ENCODE measurements around the gene SGPL1.

The SGPL1 gene

DNA sequence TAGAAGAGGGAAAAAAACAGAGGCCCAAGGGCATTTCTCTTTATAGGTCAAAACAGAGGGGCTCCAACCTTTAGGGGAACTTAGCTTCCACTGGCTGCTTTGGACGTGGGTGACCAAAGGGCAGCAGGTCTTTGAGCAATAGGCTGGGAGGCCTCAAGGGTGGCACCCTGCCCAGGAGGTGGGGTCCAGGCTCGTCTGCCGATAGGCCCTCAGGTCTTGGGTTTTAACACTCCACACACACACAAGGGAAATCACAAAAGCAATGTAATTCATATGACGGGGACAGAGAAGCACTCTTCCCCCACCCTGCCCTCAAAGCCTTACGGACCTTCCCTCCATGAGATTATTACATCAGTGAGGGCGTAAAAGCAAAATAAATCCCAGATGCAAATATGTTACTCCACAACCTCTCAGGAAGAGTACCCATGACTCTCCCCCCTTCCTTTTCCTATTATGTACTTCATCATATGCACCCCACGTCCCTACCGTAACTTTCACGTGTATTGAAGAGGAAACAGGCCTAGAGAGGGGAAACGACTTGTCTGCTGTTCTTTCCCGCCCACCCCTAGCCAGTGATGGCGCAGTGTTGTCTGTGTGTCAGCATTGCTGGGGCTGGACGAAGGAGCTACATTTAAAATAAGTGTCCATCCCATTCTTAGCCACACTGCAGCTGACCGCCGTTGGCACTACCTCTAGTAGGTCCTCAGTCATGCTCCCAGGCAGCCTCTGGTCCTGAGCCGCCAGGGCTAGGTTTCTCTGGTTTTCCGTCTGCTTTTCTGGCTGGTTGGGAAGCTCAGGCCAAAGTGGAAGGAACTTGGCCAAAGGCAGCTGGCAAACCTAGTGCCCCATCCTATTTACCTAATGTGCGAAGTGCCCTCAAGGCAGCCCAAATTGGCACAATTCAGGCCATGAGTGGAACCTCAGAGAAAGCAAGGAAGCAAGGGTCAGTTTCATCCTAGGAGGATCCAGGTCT, 70.5 kb downstream of the SGPL1 start:
- no peak for DNase-seq

GRCh38 chr10:70886921-70887665, 71.3 kb downstream of the SGPL1 start:
- no peak for DNase-seq

DNA sequence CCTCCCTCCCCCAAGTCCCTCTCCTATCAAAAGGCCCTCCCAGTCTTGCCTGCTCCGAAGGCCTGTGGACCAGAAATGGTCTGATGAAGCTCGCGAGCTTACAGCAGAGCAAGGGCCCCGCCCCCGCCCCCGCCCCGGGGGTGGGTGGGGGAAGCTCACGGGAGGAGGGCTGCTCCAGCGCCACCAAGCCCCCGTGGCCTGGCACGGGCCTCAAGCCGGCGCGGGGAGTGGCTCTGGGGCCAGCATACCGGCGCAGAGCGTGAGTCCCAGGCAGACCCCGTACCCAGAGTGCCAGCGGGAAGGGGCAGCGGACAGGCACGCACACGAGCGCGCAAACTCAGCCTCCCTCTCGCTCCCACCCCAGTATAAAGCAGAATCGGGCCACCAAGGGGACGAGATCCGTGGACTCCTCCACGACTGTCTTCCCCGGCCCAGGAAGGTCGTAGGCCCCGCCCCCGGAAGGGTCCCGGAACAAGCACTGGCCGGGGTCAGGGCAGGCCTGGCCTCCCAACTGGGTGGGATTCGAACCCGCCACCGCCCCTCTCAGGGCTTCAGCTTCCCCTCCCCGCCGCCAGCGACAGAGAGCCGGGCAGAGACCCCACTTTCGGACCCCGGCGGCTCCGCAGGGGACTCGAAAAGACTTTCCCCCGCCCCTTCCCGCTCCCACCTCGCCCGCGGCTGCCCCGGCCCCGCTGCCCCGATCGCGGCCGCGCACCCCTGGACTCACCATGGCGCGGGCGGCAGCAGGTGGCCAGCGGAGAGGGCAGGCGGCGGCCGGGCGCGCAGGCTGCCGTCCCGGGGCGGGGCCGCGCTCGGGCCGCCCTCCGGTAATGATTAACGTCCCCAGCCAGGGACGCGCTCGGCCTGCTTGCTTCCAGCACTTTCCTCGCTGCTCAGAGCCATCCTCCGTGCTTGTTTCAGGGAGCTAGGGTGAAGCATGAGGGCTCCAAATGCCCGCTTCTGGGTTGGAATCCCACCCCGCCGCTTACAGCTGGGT, 72.4 kb downstream of the SGPL1 start, which contains the start of gene PCBD1:
Gene PCBD1, minus strand, starts transcription at position 762 of the 997 bp plus-strand sequence. Its CDS starts 32 bp downstream, at position 730.
- DNase-seq, result peak; percentile 85

DNA sequence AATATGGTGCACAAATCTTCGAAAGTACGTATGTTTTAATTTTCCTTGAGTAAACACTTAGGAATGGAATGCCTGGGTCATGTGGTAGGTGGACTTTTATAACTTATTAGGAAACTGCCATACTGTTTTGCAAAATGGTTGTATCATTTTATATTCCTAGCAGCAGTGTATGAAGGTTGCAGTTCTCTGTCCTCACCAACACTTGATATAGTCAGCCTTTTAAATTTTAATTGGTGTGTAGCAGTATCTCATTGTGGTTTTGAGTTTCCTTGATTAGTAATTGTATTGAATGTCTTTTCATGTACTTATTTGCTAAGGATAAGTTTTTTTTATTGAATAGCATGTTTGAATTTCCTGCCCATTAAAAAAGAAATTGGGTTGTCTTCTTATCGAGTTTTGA, 73.5 kb downstream of the SGPL1 start:
- no peak for DNase-seq

DNA sequence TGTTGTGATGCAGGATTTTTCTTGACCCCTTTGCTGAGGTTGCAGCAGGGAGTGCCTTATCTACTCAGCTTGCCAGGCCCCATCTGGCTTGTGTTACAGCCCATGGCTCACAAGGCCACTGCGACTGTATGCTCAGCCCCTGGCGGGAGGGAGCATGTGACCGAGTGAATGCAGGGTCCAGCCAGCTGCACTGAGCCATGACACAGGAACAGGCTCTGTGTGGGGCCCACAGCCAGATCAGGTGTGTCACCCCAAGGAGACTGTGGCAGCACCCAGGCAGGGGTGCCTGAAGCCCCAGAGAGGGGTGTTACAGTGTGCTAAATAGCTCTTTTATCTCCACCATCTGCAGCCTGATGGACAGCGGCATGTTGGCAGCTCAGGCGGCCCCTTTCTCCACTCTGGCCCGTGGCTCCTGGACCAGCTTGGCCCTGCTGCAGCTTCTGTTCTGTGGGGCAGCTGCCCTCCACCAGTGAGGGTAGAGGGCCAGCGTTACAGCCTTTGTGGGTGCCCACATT, 75.2 kb downstream of the SGPL1 start:
- no peak for DNase-seq

- no peak for DNase-seq
Observed at GRCh38 chr10:70891627-70892026, 75.9 kb downstream of the SGPL1 start.

GRCh38 chr10:70892631-70893030, 76.9 kb downstream of the SGPL1 start:
- DNase-seq, result no peak

DNA sequence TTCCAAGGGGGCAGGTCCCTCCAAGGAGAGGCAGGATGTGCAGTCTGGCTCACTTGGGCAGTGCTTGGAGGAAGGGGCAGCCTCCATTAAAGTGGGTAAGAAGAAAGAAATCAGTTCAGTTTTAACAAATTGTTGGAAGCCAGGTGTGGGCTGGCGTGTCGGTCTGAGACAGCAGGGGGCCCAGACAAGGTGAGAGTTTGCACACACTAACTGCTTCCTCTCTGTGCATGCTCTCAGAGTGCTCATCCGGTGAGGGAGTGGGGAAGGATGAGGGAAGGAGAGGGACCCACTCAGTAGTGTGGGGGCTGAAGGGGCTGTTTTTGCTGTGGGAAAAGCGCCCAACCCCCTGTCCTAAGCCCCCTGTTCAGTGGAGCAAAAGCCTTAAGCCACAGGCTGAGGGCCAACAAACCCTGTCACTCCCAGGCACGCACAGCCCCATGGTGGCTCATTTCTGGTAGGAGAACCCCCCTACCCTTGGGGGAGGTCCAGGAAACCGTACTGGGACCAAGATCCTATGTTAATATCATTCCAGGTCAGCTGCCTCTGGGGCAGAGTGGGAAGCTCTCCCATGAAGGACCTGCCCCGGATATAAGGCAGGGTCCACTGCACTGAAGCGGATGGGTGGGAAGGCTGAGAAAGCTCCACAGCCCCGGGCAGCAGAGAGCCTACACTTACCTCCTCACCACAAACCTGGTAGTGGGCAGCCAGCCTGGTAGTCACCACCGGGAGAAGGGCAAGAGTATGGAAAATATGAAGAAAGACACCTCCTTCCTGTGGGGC, 77.7 kb downstream of the SGPL1 start:
- no peak for DNase-seq

GRCh38 chr10:70894416-70894815, 78.7 kb downstream of the SGPL1 start:
- DNase-seq, result no peak

DNA sequence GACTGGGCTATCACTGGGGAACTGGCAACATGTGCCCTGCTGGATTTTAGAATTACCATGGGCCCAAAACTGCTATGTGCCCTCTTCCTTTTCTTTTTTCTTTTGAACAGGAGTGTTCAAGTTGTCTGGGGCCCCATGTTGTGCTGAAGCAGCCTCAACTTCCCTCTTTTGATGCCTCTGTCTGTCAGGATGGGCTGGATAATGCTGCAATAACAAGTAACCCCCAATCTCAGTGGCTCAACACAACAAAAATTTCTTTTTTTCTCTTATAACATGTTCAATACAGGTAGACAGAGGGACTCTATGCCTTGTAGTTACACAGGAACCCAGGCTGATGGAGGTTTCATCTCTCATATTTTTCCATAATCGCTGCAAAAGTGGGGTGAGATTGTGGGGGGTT, 80.8 kb downstream of the SGPL1 start:
- DNase-seq, result no peak

DNA sequence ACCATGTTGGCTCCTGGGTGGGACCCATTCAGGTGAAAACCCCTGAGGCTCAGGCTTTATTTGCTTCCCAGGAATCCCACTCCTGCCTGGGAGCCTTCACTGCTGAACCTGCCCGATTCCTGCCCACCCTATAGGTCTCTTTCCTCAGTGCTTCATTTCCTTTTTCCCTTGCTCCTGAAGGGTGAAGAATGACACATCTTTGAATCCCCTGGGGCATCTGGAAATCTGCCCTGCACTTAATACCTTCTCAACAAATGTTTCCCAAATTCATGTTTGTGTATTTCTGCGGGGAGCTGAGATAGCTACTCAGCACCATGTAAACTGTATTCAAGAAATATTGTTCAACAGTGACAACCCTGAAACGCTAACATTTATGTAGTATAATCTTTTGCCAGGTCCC, 82.9 kb downstream of the SGPL1 start:
- DNase-seq, result no peak

GRCh38 chr10:70899096-70899495, 83.3 kb downstream of the SGPL1 start:
- no peak for DNase-seq

- no peak for DNase-seq
Observed at GRCh38 chr10:70901276-70901878, 85.6 kb downstream of the SGPL1 start.

GRCh38 chr10:70902661-70903261, 87.0 kb downstream of the SGPL1 start:
- no peak for DNase-seq

DNA sequence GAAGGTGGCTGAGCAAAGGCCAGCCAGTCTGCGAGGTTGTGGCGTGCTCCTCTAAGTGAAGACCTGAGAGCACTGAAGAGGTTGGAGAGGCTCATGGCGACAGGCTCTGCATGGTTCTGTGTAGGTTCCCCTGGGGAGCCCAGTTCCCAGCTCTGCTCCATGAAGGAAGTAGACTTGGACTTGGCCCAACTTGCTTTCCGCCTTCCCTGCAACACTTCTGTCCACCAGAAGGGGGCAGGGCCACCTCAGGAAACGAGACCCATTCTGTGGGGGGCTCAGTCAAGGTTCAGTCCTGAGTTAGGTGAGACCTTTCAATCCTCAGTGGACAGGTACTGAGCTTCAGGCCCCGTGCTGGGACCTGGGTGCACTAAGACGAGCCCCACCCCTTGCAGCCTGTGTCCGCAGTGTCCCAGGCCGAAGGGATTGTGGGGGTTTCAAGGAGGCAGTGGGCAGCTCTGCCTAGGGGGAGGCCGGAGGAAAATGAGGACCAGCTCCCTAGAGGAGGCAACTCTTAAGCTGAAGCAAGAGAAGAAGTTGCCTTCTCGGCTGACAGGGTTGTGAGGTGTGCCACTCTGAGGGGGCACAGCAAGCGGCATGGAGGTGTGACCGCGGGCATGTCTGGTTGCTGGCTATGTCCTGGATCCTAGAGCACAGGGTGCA, 87.6 kb downstream of the SGPL1 start:
- peak; percentile 23 for DNase-seq

DNA sequence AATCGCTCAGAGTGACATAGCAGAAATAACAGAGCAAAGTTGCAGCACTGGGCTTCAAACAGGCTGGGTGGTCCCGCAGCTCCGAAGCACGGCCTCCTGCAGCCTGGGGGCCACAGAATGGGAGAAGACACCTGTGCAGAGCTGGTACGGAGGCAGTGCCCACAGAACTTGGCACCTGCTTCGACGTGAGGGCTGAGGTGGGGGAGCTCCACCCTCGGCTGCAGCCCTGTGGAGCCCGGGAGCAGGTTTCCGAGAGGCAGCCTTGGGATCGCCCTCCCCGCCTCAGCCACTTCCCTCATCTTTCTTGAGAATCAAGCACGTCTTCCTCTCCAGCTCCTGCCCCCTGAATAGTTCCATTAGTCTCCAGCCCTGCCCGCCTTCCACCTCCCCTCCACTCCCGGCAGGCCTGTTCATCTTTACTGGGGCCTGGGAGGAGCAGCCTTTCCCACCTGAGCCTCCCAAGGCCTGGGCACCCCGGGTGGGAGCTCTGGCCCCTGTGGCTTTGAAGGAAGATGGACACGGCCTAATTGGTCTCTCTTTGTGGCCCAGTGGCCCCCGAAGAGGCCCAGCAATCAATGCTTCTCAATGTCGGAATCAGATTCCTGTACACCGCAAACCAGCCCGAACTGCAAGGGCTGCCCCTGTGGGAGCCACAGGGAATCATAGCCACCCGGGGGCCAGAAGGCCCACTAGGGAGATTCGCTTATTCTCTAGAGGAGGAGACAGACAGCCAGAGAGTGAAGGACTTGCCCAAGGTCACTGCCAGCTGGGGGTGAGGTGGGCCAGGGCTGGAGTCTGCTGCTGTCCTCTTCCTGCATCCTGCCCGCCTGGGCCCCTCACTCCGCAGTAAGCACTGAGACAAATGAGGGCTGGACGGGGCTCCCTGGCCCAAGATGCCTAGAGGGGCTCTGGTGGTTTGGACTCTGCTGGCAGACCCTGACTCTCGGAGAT, 89.6 kb downstream of the SGPL1 start:
- DNase-seq, result no peak

GRCh38 chr10:70906031-70906783, 90.5 kb downstream of the SGPL1 start:
- no peak for DNase-seq
